ENCODE results near the gene AMPD2.
"Not testable (repeated sequence)": the region's sequence is repeated elsewhere in the genome, so short reads cannot be mapped to it uniquely, and the experiment has no call there.

AMPD2 gene

GRCh38 chr1:109649491-109649914 lies 29.9 kb downstream of the AMPD2 start:
- no peak for DNase-seq (ENCODE audit: extremely low read depth in 1 of 2, low read depth in 1 of 2)

DNA sequence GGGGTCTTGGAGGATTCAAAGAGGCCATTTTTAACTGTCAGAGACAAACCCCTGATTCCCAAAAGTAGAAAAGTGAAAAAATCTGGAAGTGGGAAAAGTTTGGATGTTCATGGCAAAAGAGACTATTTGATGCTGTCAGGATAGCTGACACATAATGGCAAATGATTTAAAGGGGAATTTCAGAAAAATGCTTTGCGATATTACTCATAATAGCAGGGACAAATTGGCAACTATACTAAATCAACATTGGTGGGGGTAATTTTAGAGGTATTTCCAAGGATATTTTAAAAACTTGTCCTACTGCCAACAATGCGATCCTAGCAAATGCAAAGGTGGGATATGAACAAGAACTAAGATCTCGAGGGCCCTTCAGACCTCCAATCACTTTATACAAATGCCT lies 31.0 kb downstream of the AMPD2 start:
- DNase-seq (ENCODE audit: extremely low read depth in 1 of 2, low read depth in 1 of 2) = no peak

GRCh38 chr1:109652402-109652801 lies 32.8 kb downstream of the AMPD2 start:
- DNase-seq (ENCODE audit: extremely low read depth in 1 of 2, low read depth in 1 of 2) = no peak

- no peak for DNase-seq (ENCODE audit: extremely low read depth in 1 of 2, low read depth in 1 of 2)
Observed at GRCh38 chr1:109653306-109653705, 33.7 kb downstream of the AMPD2 start.

- no peak for DNase-seq (ENCODE audit: extremely low read depth in 1 of 2, low read depth in 1 of 2)
Observed at GRCh38 chr1:109654519-109654918, 34.9 kb downstream of the AMPD2 start.

DNA sequence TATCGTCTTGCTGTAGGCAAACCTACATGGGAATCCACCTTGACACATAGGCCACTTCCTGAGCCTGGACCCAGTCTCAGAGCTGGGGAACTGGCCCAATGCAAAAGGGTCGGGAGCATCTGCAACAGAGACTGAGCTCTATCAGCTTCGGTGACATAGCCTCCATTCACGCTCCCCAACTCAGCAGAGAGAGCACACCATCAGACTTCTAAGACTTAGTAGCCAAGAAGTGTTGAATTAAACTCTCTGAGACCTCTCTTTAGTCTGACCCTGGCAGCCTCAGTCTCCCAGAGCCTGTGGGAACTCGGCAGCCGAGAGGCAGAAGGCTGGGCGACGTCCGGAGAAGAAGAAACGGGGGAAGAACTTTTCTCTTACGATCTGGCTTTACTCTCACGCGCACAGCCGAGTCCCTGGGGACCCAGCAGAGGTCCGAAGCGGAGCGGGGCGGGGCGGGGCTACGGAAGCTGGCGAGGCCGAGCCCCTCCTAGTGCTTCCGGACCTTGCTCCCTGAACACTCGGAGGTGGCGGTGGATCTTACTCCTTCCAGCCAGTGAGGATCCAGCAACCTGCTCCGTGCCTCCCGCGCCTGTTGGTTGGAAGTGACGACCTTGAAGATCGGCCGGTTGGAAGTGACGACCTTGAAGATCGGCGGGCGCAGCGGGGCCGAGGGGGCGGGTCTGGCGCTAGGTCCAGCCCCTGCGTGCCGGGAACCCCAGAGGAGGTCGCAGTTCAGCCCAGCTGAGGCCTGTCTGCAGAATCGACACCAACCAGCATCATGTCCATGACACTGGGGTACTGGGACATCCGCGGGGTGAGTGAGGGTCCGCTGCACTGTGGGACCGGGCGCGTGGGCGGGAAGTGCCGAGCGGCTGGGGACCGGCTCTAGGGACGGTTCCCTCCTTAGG lies 36.2 kb downstream of the AMPD2 start, which contains the start of gene GSTM4:
GSTM4 (plus strand) TSS at position 485 of the 905 bp plus-strand sequence; CDS start at position 776, 291 bp downstream.
- peak; percentile 50 to 66 for DNase-seq (ENCODE audit: extremely low read depth in 1 of 2, low read depth in 1 of 2)

DNA sequence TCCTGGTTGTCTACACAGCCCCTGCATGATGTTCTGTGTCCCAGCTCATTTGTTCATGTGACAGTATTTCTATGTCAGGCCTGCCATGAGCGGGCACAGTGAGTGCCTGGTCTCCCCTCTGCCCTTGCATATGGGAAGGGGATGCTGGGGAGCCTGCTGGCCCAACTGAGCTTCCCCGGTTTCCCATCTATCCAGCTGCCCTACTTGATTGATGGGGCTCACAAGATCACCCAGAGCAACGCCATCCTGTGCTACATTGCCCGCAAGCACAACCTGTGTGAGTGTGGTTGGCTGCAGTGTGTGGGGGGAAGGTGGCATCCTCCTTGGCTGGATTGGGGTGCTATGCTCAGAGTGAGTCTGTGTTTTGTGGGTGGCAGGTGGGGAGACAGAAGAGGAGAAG lies 37.8 kb downstream of the AMPD2 start:
- no peak for DNase-seq (ENCODE audit: extremely low read depth in 1 of 2, low read depth in 1 of 2)

- DNase-seq (ENCODE audit: extremely low read depth in 1 of 2, low read depth in 1 of 2) = no peak
Observed at GRCh38 chr1:109657970-109658369, 38.3 kb downstream of the AMPD2 start.

DNA sequence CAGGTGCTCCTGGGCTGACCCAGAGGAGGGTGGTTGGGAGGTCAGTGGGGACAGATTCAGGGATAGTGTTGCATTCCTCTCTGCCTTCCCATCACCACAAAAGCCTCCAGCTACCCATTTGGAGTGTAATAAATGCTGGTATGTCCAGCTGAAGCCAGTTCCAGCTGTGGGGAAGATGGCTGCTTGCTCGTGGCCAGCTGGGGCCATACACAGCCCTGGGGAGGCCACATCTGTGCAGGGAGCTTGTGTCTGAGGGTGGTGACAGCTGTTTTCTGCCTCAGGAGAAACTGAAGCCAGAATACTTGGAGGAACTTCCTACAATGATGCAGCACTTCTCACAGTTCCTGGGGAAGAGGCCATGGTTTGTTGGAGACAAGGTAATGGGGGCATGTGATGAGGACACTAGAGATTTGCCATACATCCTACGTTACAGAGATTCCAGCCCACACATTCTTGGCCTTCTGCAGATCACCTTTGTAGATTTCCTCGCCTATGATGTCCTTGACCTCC lies 39.0 kb downstream of the AMPD2 start:
- DNase-seq (ENCODE audit: extremely low read depth in 1 of 2, low read depth in 1 of 2) = no peak

GRCh38 chr1:109659145-109659544 lies 39.5 kb downstream of the AMPD2 start:
- no peak for DNase-seq (ENCODE audit: extremely low read depth in 1 of 2, low read depth in 1 of 2)

DNA sequence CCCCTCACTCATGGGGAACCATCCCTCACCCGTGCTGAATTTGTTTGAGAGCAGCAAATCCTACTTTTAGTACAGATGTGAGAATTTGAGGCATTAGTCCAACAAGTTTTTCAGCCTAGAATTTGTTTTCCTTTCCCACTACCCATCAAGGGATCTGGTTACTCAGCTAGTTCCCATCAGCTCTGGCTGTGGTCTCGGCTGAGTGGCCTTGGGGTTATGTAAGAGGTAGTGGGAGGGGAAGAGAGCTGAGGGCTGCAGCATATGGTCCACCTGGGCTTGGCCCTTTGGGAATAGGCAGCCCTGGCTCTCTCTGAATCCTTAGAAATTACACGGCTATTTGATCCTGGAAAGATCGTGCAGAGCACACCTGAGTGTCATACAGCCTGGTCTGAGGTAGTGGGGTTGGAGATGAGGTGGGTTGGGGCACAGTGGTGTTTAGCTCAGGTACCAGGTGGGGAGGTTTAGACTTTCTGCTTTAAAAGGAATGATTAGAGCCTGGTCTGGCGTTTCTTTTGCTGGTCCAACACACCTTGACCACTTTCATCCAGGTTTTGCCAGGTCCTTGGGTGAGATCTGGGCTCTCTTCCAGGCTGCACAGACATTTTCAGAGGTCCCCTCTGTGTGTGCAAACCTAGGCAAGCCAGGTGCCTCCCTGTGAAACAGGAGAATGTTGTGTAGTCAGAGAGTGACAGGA lies 40.5 kb downstream of the AMPD2 start:
- no peak for DNase-seq (ENCODE audit: extremely low read depth in 1 of 2, low read depth in 1 of 2)

GRCh38 chr1:109660691-109661026 lies 41.0 kb downstream of the AMPD2 start:
- DNase-seq (ENCODE audit: extremely low read depth in 1 of 2, low read depth in 1 of 2) = not testable (repeated sequence)

GRCh38 chr1:109661391-109661790 lies 41.8 kb downstream of the AMPD2 start:
- no peak for DNase-seq (ENCODE audit: extremely low read depth in 1 of 2, low read depth in 1 of 2)

- DNase-seq (ENCODE audit: extremely low read depth in 1 of 2, low read depth in 1 of 2) = no peak
Observed at GRCh38 chr1:109664671-109665070, 45.0 kb downstream of the AMPD2 start.

DNA sequence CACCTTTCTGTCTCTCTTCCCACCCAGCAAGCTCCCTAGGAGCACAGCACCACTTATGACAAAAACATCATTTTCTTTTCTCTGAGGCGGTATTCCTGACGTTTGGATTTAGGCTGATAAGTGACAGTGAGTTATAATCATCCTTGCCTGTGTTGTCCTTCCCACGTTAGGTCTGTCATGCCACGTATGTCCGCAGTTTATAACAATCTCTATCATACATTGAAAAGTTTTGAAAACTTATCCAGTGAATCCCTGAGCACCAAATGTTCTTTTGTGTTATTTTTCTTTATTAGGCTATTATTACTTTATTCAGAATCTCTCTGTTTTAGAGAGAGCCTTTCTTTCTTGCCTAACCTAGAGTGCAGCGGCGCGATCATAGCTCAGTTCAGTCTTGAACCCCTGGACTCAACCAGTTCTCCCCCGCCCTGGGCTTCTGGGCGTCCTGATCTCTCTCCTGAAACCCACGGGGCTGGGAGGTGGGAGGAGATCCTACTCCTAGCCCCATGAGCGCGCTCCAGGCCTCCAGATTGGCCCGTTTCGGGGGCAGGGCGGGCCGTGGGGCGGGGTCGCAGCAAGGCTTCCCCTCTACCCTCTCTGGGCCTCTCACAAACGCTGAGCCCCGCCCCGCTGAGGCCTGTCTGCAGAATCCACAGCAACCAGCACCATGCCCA lies 48.0 kb downstream of the AMPD2 start, which contains the start of gene GSTM2:
GSTM2 (plus strand) TSS at position 606 of the 671 bp plus-strand sequence; CDS start at position 665, 59 bp downstream.
- DNase-seq (ENCODE audit: extremely low read depth in 1 of 2, low read depth in 1 of 2) = peak; percentile 67 to 77

DNA sequence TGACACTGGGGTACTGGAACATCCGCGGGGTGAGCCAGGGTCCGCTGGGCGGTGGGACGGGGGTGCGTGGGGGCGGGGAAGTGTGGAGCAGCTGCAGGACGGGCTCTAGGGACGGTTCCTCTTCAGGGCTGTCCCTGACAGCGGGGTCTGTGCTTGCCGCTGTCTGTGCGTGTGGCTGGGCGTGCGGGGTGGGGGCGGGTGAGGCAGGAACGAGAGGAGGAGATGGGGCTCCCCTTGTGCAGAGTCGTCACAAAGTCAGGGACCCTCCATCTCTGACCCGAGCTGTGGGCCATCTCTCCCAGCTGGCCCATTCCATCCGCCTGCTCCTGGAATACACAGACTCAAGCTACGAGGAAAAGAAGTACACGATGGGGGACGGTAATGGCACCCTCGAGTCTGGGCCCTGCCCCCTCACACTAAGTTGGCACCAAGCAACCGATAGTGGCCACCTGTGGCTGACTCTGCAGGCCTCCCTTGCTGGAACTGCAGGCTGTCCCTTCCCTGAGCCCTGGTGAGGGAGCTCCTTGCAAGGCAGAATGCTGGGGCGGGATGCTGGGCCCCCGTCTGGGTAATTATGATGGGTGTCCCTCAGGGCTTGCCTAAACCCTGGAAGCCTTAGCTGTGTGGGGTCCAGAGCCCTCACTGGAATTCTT lies 48.6 kb downstream of the AMPD2 start:
- DNase-seq (ENCODE audit: extremely low read depth in 1 of 2, low read depth in 1 of 2) = no peak

- DNase-seq (ENCODE audit: extremely low read depth in 1 of 2, low read depth in 1 of 2) = peak in 1 of 2 donors; percentile 8
Observed at GRCh38 chr1:109669246-109669948, 49.8 kb downstream of the AMPD2 start.

GRCh38 chr1:109669949-109670302 lies 50.3 kb downstream of the AMPD2 start:
- not testable (repeated sequence) for DNase-seq (ENCODE audit: extremely low read depth in 1 of 2, low read depth in 1 of 2)

- DNase-seq (ENCODE audit: extremely low read depth in 1 of 2, low read depth in 1 of 2) = no peak
Observed at GRCh38 chr1:109671067-109671466, 51.4 kb downstream of the AMPD2 start.

- DNase-seq (ENCODE audit: extremely low read depth in 1 of 2, low read depth in 1 of 2) = not testable (repeated sequence)
Observed at GRCh38 chr1:109673861-109674260, 54.2 kb downstream of the AMPD2 start.

Data from stimulated activated CD8-positive, alpha-beta memory T cell treated with anti-CD3 and anti-CD28 coated beads, Interleukin-7, amount 100 ng/mL, for 48 hours (primary cell).